Skeletal muscle cell (primary cell): ENCODE results near the gene PWP2.
"Not testable (repeated sequence)": the region's sequence is repeated elsewhere in the genome, so short reads cannot be mapped to it uniquely, and the experiment has no call there.

Experiments used
- DNase-seq: peaks from one replicate; pipeline ENCODE4 v3.0.0-alpha.2; 2010; ENCODE audit warnings: low read depth
- H3K4me3 ChIP-seq: 2 replicates; pipeline ENCODE4 v1.5.1; 2011; ENCODE audit warnings: low read depth, mild to moderate bottlenecking, control low read depth, low read length, moderate library complexity

Gene PWP2

GRCh38 chr21:44113702-44114371 lies 6.6 kb downstream of the PWP2 start:
- DNase-seq, H3K4me3 ChIP-seq: not testable (repeated sequence)

- DNase-seq, H3K4me3 ChIP-seq: not testable (repeated sequence)
Measured at GRCh38 chr21:44122131-44122530, 14.9 kb downstream of the PWP2 start.

- not testable (repeated sequence) for DNase-seq, H3K4me3 ChIP-seq
Measured at GRCh38 chr21:44127827-44128226, 20.6 kb downstream of the PWP2 start.

GRCh38 chr21:44133715-44134057 lies 26.5 kb downstream of the PWP2 start:
- DNase-seq: not testable (repeated sequence)
- H3K4me3 ChIP-seq: peak overlapping the region; percentile 23

- not testable (repeated sequence) for DNase-seq, H3K4me3 ChIP-seq
Measured at GRCh38 chr21:44134732-44135131, 27.5 kb downstream of the PWP2 start.

- H3K4me3 ChIP-seq, DNase-seq: not testable (repeated sequence)
Measured at GRCh38 chr21:44138039-44138438, 30.8 kb downstream of the PWP2 start.

GRCh38 chr21:44139787-44140551 lies 32.8 kb downstream of the PWP2 start:
- DNase-seq, H3K4me3 ChIP-seq: not testable (repeated sequence)

- not testable (repeated sequence) for H3K4me3 ChIP-seq, DNase-seq
Measured at GRCh38 chr21:44140552-44140932, 33.3 kb downstream of the PWP2 start.

- not testable (repeated sequence) for H3K4me3 ChIP-seq, DNase-seq
Measured at GRCh38 chr21:44142470-44142869, 35.3 kb downstream of the PWP2 start.

GRCh38 chr21:44143380-44143779 lies 36.2 kb downstream of the PWP2 start:
- not testable (repeated sequence) for DNase-seq, H3K4me3 ChIP-seq

- not testable (repeated sequence) for DNase-seq, H3K4me3 ChIP-seq
Measured at GRCh38 chr21:44143996-44144395, 36.8 kb downstream of the PWP2 start.

GRCh38 chr21:44144784-44145602 lies 37.8 kb downstream of the PWP2 start:
- H3K4me3 ChIP-seq, DNase-seq: not testable (repeated sequence)

- DNase-seq, H3K4me3 ChIP-seq: not testable (repeated sequence)
Measured at GRCh38 chr21:44145616-44146015, 38.4 kb downstream of the PWP2 start.

GRCh38 chr21:44147108-44147507 lies 39.9 kb downstream of the PWP2 start:
- H3K4me3 ChIP-seq, DNase-seq: not testable (repeated sequence)

- DNase-seq, H3K4me3 ChIP-seq: not testable (repeated sequence)
Measured at GRCh38 chr21:44150255-44150654, 43.1 kb downstream of the PWP2 start.

- not testable (repeated sequence) for H3K4me3 ChIP-seq, DNase-seq
Measured at GRCh38 chr21:44153214-44153888, 46.2 kb downstream of the PWP2 start.

- not testable (repeated sequence) for DNase-seq, H3K4me3 ChIP-seq
Measured at GRCh38 chr21:44153889-44154228, 46.7 kb downstream of the PWP2 start.

GRCh38 chr21:44154816-44155230 lies 47.6 kb downstream of the PWP2 start:
- DNase-seq, H3K4me3 ChIP-seq: not testable (repeated sequence)

- not testable (repeated sequence) for H3K4me3 ChIP-seq, DNase-seq
Measured at GRCh38 chr21:44155231-44155993, 48.2 kb downstream of the PWP2 start.
